Endothelial cell of umbilical vein (primary cell): ENCODE data around the gene CALN1. TPM values are rescaled to one million over a fixed set of nuclear protein-coding genes. Genes with fewer than 3 reads are reported as not detected.

ENCODE experiments used
- BruUV-seq: library from RNA; stranded (reverse); fragments of 400-500 nt; replicated peaks from 2 replicates; lab custom pipeline; 2021; lab: Mats Ljungman, UMichigan
- CTCF ChIA-PET: fragments of 300-600, 350-600 bp; sonication (Branson Sonifier 250); formaldehyde crosslinking; loops from one replicate; lab custom pipeline; 2021; ENCODE audit warnings: antibody characterized with exemption, inconsistent platforms; lab: Charles Lee
- POLR2A ChIA-PET: fragments of 300-600, 350-600 bp; sonication (Branson Sonifier 250); formaldehyde crosslinking; loops from one replicate; lab custom pipeline; 2021; ENCODE audit warnings: antibody characterized with exemption, inconsistent platforms; lab: Charles Lee
- DNase-seq: peaks from one replicate; pipeline ENCODE4 v3.0.0-alpha.2; 2011; ENCODE audit warnings: low read depth, low spot score
- FAIRE-seq: peaks from 2 replicates; lab custom pipeline; 2011; peaks lifted over from hg19 to GRCh38; lab: Jason Lieb, UNC
- H2AFZ ChIP-seq: 2 replicates; pipeline ENCODE4 v1.6.0; 2012; ENCODE audit warnings: low read depth, low read length, control low read depth, inconsistent platforms
- H3K27ac ChIP-seq: 2 replicates; pipeline ENCODE4 v1.5.1; 2011; ENCODE audit warnings: low read depth, mild to moderate bottlenecking, control low read depth, low read length, moderate library complexity; ENCODE audit not compliant: insufficient read depth
- H3K27me3 ChIP-seq, 2 experiments: 2 replicates each; pipeline versions ENCODE4 v1.6.0 to v1.6.1; 2011; ENCODE audit warnings: low read length in 2 of 2, mixed read lengths in 1 of 2; ENCODE audit not compliant: control insufficient read depth in 2 of 2, insufficient read depth in 2 of 2
- H3K36me3 ChIP-seq, 2 experiments: 2 replicates in 1 of 2; 3 replicates in 1 of 2; pipeline ENCODE4 v1.5.1; 2011; ENCODE audit warnings: low read length in 2 of 2, mild to moderate bottlenecking in 1 of 2, moderate library complexity in 1 of 2; ENCODE audit not compliant: control insufficient read depth in 2 of 2, insufficient read depth in 2 of 2; ENCODE audit errors: extremely low read depth in 1 of 2
- H3K4me1 ChIP-seq: 3 replicates; pipeline ENCODE4 v1.5.1; 2011; ENCODE audit warnings: mild to moderate bottlenecking, low read length; ENCODE audit not compliant: control insufficient read depth, insufficient read depth; ENCODE audit errors: extremely low read depth
- H3K4me2 ChIP-seq: 2 replicates; pipeline ENCODE4 v1.6.1; 2011; ENCODE audit warnings: low read length, control low read depth, mixed read lengths; ENCODE audit not compliant: insufficient read depth
- H3K4me3 ChIP-seq, 3 experiments: fragments of 200-600 bp in 1 of 3; sonication (generic), shearing (Covaris generic) in 1 of 3; replicated peaks in 1 of 3; 2 replicates each; pipeline ENCODE4 v1.5.1; 2011 to 2016; ENCODE audit warnings: control low read depth in 3 of 3, low read length in 3 of 3, mild to moderate bottlenecking in 2 of 3, inconsistent platforms in 1 of 3, low read depth in 1 of 3, moderate library complexity in 1 of 3; ENCODE audit not compliant: insufficient read depth in 1 of 3
- H3K79me2 ChIP-seq: 2 replicates; pipeline ENCODE4 v1.6.0; 2012; ENCODE audit warnings: low read length, inconsistent platforms; ENCODE audit not compliant: control insufficient read depth, insufficient read depth
- H3K9ac ChIP-seq: replicated peaks from 2 replicates; pipeline ENCODE3; 2011; ENCODE audit warnings: low read length, control low read depth; ENCODE audit not compliant: insufficient read depth; ENCODE audit errors: extremely low read depth
- H3K9me1 ChIP-seq: replicated peaks from 3 replicates; pipeline ENCODE4 v1.6.0; 2011; ENCODE audit warnings: mild to moderate bottlenecking, low read length; ENCODE audit not compliant: control insufficient read depth, insufficient read depth; ENCODE audit errors: extremely low read depth
- H3K9me3 ChIP-seq: replicated peaks from 2 replicates; pipeline ENCODE4 v1.5.1; 2012; ENCODE audit warnings: low read length, inconsistent platforms; ENCODE audit not compliant: control insufficient read depth, insufficient read depth
- H4K20me1 ChIP-seq: replicated peaks from 2 replicates; pipeline ENCODE3; 2011; ENCODE audit warnings: mild to moderate bottlenecking, low read length; ENCODE audit not compliant: control insufficient read depth, insufficient read depth; ENCODE audit errors: extremely low read depth
- EZH2 ChIP-seq: IDR thresholded peaks from 2 replicates; pipeline ENCODE4 v1.6.1; 2012; ENCODE audit warnings: borderline replicate concordance, low read depth, mild to moderate bottlenecking, moderate library complexity, low read length, inconsistent platforms; ENCODE audit not compliant: severe bottlenecking
- FOS ChIP-seq: IDR thresholded peaks from 2 replicates; pipeline ENCODE4 v1.6.1; 2011; ENCODE audit warnings: mild to moderate bottlenecking, low read length, moderate library complexity, borderline replicate concordance; ENCODE audit not compliant: insufficient read depth
- GATA2 ChIP-seq: IDR thresholded peaks from 2 replicates; pipeline ENCODE4 v1.7.0; 2011; ENCODE audit warnings: low read depth, mild to moderate bottlenecking, moderate library complexity, mixed read lengths, low read length; ENCODE audit not compliant: insufficient read length, insufficient read depth
- JUN ChIP-seq: IDR thresholded peaks from 2 replicates; pipeline ENCODE4 v1.6.1; 2011; ENCODE audit warnings: borderline replicate concordance, low read depth; ENCODE audit not compliant: insufficient read length, insufficient read depth
- MYC ChIP-seq: IDR thresholded peaks from one replicate; pipeline ENCODE4 v1.6.1; 2011; ENCODE audit warnings: mild to moderate bottlenecking, low read depth, low read length
- POLR2A ChIP-seq: IDR thresholded peaks from 2 replicates; pipeline ENCODE4 v1.6.1; 2012; ENCODE audit warnings: low read depth, mild to moderate bottlenecking, control low read depth, low read length
- POLR2AphosphoS5 ChIP-seq: IDR thresholded peaks from 2 replicates; pipeline ENCODE4 v1.6.1; 2012; ENCODE audit warnings: low read depth, mild to moderate bottlenecking, control low read depth, low read length, moderate library complexity; ENCODE audit not compliant: insufficient read depth
- dilution Hi-C: fragments of 300-500 bp; cut with MboI; formaldehyde crosslinking; loops from one replicate; pipeline ENCODE4 v1.15.0; 2019; ENCODE audit warnings: low sequenced_read_pairs; ENCODE audit not compliant: extremely low pct_ligation_motif_present
- intact Hi-C: fragments of 100-400 bp; cut with micrococcal nuclease; formaldehyde crosslinking; loops from one replicate; pipeline ENCODE4 v1.10.0; 2022
- polyA plus RNA-seq, 4 experiments: library from polyadenylated mRNA; depleted of rRNA in 3 of 4; stranded (reverse) in 3 of 4; unstranded in 1 of 4; fragments of >200 nt; gene quantifications; 2 replicates each; pipeline versions ENCODE4 v1.2.1 to v1.2.3, GENCODE V29; 2011 to 2012; ENCODE audit warnings: missing spikeins in 1 of 4
- total RNA-seq: library from RNA; stranded (reverse); gene quantifications from 2 replicates; pipeline ENCODE4 v1.2.3, GENCODE V29; 2021
- TF ChIP-seq, protein P1 (sequence below): IDR thresholded peaks from 2 replicates; pipeline ENCODE4 v1.6.1; 2011; ENCODE audit not compliant: insufficient read depth, insufficient read length
- TF ChIP-seq, protein P2 (sequence below), 2 donors: IDR thresholded peaks; 1 replicate in 1 of 2; 2 replicates in 1 of 2; pipeline ENCODE4 v1.5.1; 2011; ENCODE audit warnings: low read length in 2 of 2, mild to moderate bottlenecking in 2 of 2, moderate library complexity in 2 of 2, control low read depth in 1 of 2, inconsistent platforms in 1 of 2, low read depth in 1 of 2; ENCODE audit not compliant: insufficient read depth in 1 of 2; ENCODE audit errors: extremely low read depth in 1 of 2

CALN1 gene
- total and polyA plus RNA-seq, 2 donors (not counting 3 experiments of a cell fraction or from before 2014, with no cell fraction given): not detected

DNA sequence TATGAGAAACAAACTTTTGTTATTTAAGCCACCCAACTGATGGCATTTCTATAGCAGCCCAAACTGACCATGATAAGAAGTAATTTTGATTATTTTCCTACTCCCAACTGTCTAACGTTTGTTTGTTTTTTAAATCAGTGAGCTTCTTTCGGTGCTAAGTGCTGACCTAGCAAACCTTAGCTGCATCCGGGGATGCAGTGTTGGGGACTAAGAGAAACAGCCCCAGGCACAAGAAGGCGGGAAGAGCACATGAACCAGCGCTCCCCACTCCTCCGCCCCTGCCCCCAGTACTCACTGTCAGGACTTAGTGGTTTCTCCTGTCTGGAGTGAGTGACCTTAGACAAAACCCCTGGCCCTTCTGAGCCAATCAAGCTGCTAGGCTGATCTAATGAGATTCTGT, 168.8 kb downstream of the CALN1 start:
- H3K36me3 ChIP-seq: no peaks in the 10 kb centered on the region
- no peaks in the 10 kb centered on the region for H3K9me1 ChIP-seq
- ChIA-PET CTCF (no interaction called here), POLR2A (no interaction called here)
- H3K27ac ChIP-seq: no peak overlapping the region
- no peak overlapping the region for H2AFZ ChIP-seq
- no peaks in the 10 kb centered on the region for H4K20me1 ChIP-seq
- no peak overlapping the region for H3K4me2 ChIP-seq
- no peak for DNase-seq
- H3K27me3 ChIP-seq: no peaks in the 10 kb centered on the region
- TF ChIP-seq EZH2: no peak
- no peaks in the 10 kb centered on the region for H3K79me2 ChIP-seq
- peaks cover 8% of the 10 kb centered on the region for H3K9me3 ChIP-seq
- H3K4me3 ChIP-seq: no peak overlapping the region
- H3K9ac ChIP-seq: no peak overlapping the region
- FAIRE-seq: no peak
- dilution Hi-C loops (no loop called here), intact Hi-C loops (no loop called here)
- no TSS peak for BruUV-seq
- H3K4me1 ChIP-seq: no peaks in the 10 kb centered on the region

DNA sequence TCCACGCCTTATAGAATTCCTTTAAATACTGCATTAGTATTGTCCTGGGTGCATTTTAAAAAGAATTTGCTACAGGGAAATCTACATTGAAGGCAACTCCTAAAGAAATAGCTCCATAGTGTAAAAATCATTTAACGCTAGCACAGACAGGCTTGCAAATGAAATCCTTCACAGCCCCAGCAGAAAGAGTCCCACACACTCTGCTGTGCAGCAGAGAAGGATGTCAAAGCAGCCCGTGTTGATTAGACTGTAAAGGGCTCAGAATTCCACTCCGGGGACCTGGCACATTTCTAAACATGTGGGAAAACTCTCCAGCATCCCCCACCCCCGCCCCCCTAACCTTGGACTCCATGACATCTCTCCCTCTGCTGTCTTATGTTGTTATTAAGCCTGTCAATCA, 176.8 kb downstream of the CALN1 start:
- no peak overlapping the region for H3K4me3 ChIP-seq
- H3K4me2 ChIP-seq: no peak overlapping the region
- no TSS peak for BruUV-seq
- intact Hi-C loops: no loop called here
- no peak overlapping the region for H3K9ac ChIP-seq
- no peaks in the 10 kb centered on the region for H3K36me3 ChIP-seq
- POLR2A ChIA-PET: no interaction called here
- dilution Hi-C loops: no loop called here
- H3K9me3 ChIP-seq: no peaks in the 10 kb centered on the region
- H3K27me3 ChIP-seq: no peaks in the 10 kb centered on the region
- no peak overlapping the region for H2AFZ ChIP-seq
- no peaks in the 10 kb centered on the region for H3K9me1 ChIP-seq
- H4K20me1 ChIP-seq: no peaks in the 10 kb centered on the region
- TF ChIP-seq, protein P1, sequence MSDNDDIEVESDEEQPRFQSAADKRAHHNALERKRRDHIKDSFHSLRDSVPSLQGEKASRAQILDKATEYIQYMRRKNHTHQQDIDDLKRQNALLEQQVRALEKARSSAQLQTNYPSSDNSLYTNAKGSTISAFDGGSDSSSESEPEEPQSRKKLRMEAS: no peak
- TF ChIP-seq JUN: no peak
- TF ChIP-seq POLR2AphosphoS5: no peak
- TF ChIP-seq MYC: no peak
- TF ChIP-seq GATA2: no peak
- TF ChIP-seq, protein P2, sequence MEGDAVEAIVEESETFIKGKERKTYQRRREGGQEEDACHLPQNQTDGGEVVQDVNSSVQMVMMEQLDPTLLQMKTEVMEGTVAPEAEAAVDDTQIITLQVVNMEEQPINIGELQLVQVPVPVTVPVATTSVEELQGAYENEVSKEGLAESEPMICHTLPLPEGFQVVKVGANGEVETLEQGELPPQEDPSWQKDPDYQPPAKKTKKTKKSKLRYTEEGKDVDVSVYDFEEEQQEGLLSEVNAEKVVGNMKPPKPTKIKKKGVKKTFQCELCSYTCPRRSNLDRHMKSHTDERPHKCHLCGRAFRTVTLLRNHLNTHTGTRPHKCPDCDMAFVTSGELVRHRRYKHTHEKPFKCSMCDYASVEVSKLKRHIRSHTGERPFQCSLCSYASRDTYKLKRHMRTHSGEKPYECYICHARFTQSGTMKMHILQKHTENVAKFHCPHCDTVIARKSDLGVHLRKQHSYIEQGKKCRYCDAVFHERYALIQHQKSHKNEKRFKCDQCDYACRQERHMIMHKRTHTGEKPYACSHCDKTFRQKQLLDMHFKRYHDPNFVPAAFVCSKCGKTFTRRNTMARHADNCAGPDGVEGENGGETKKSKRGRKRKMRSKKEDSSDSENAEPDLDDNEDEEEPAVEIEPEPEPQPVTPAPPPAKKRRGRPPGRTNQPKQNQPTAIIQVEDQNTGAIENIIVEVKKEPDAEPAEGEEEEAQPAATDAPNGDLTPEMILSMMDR (IDR thresholded peaks at IDR 0.05; ENCODE audit: extremely low read depth in 1 of 2, insufficient read depth in 1 of 2, low read depth in 1 of 2, low read length in 2 of 2): no peak
- no peak for TF ChIP-seq POLR2A
- TF ChIP-seq FOS: no peak
- TF ChIP-seq EZH2: no peak
- no peaks in the 10 kb centered on the region for H3K4me1 ChIP-seq
- CTCF ChIA-PET: no interaction called here
- no peak overlapping the region for H3K27ac ChIP-seq
- DNase-seq: no peak
- no peak for FAIRE-seq
- H3K79me2 ChIP-seq: no peaks in the 10 kb centered on the region
